HL-60 (cell line): ENCODE results near the gene ASB13.

ENCODE experiments used
- CTCF ChIP-seq: IDR thresholded peaks from one replicate; pipeline ENCODE4 v1.5.1; 2011; ENCODE audit warnings: low read length, control low read depth, inconsistent platforms; ENCODE audit not compliant: insufficient read depth
- GABPA ChIP-seq: IDR thresholded peaks from 2 replicates; pipeline ENCODE4 v1.6.1; 2012; ENCODE audit warnings: low read depth
- POLR2AphosphoS5 ChIP-seq: IDR thresholded peaks from 2 replicates; pipeline ENCODE4 v1.6.1; 2012; ENCODE audit warnings: low read depth
- REST ChIP-seq: IDR thresholded peaks from 2 replicates; pipeline ENCODE4 v1.6.1; 2012; ENCODE audit warnings: low read depth; ENCODE audit not compliant: insufficient replicate concordance

GRCh38 chr10:5620223-5620721 is 46.1 kb downstream of the ASB13 start:
- TF ChIP-seq CTCF (no peak), GABPA (no peak), REST (no peak), POLR2AphosphoS5 (no peak)
